K562 (cell line): ENCODE measurements around the gene NUDT12. TPM values are rescaled to one million over a fixed set of nuclear protein-coding genes. Genes with fewer than 3 reads are reported as not detected.

ENCODE experiments used
- ATAC-seq: fragments of 200-7000 bp; cut with Tn5 transposase; 3 replicates; pipeline ENCODE4 v1.9.1; 2020; ENCODE audit warnings: moderate library complexity
- BruUV-seq: library from RNA; stranded (reverse); fragments of 400-500 nt; replicated peaks from 2 replicates; lab custom pipeline; 2021; lab: Mats Ljungman, UMichigan
- CTCF ChIA-PET: fragments of 300-600 bp; formaldehyde crosslinking; extraction: SDS; loops from one replicate; lab custom pipeline; 2021; ENCODE audit warnings: low intra/inter-chr PET ratio; lab: Yijun Ruan, JAX
- POLR2A ChIA-PET: fragments of 300-600, 350-650 bp; sonication (Branson Sonifier 250); formaldehyde crosslinking; extraction: SDS; loops from one replicate; lab custom pipeline; 2021; ENCODE audit warnings: antibody characterized with exemption, inconsistent platforms; lab: Yijun Ruan, JAX
- DNase-seq, 4 experiments: peaks; one replicate each; pipeline versions ENCODE4 v3.0.0 to v3.0.0-alpha.2; 2011 to 2018; ENCODE audit warnings: low spot score in 3 of 4, mixed read lengths in 3 of 4; ENCODE audit errors: extremely low read depth in 1 of 4
- FAIRE-seq: peaks from 2 replicates; lab custom pipeline; 2011; peaks lifted over from hg19 to GRCh38; lab: Jason Lieb, UNC
- H2AFZ ChIP-seq: 2 replicates; pipeline ENCODE4 v1.6.0; 2011; ENCODE audit warnings: low read depth, low read length, control low read depth, inconsistent platforms
- H3K27ac ChIP-seq: fragments of 200-600 bp; 3 replicates; pipeline ENCODE4 v1.8.0; 2011; ENCODE audit warnings: low read depth, mild to moderate bottlenecking, control low read depth, inconsistent platforms, low read length, moderate library complexity, mixed read lengths; ENCODE audit errors: extremely low read depth
- H3K27me3 ChIP-seq, 2 experiments: fragments of 300-600 bp in 1 of 2; 2 replicates in 1 of 2; 3 replicates in 1 of 2; pipeline versions ENCODE4 v1.6.0 to v1.8.0; 2011; ENCODE audit warnings: inconsistent platforms in 2 of 2, low read length in 2 of 2, mild to moderate bottlenecking in 1 of 2, mixed read lengths in 1 of 2, moderate library complexity in 1 of 2; ENCODE audit not compliant: control insufficient read depth in 2 of 2, insufficient read depth in 2 of 2
- H3K36me3 ChIP-seq: fragments of 300-600 bp; 3 replicates; pipeline ENCODE4 v1.8.0; 2011; ENCODE audit warnings: mild to moderate bottlenecking, low read length, inconsistent platforms; ENCODE audit not compliant: control insufficient read depth, insufficient read depth
- H3K4me1 ChIP-seq, 2 experiments: fragments of 200-600 bp in 1 of 2; replicated peaks in 1 of 2; 2 replicates in 1 of 2; 3 replicates in 1 of 2; pipeline versions ENCODE4 v1.5.1 to v1.8.0; 2011; ENCODE audit warnings: inconsistent platforms in 2 of 2, low read length in 2 of 2, mild to moderate bottlenecking in 1 of 2, mixed read lengths in 1 of 2, moderate library complexity in 1 of 2; ENCODE audit not compliant: control insufficient read depth in 2 of 2, insufficient read depth in 2 of 2
- H3K4me2 ChIP-seq: 2 replicates; pipeline ENCODE4 v1.6.1; 2011; ENCODE audit warnings: low read length, control low read depth, inconsistent platforms, mixed read lengths; ENCODE audit not compliant: insufficient read depth
- H3K4me3 ChIP-seq: fragments of 200-600 bp; sonication (generic), shearing (Covaris generic); 2 replicates; pipeline ENCODE4 v1.5.1; 2016; ENCODE audit warnings: control low read depth, inconsistent platforms
- H3K79me2 ChIP-seq: fragments of 200-600 bp; 3 replicates; pipeline ENCODE4 v1.8.0; 2011; ENCODE audit warnings: low read length, inconsistent platforms; ENCODE audit not compliant: control insufficient read depth, insufficient read depth
- H3K9ac ChIP-seq, 2 experiments: 2 replicates each; pipeline versions ENCODE4 v1.6.0 to v1.6.1; 2011; ENCODE audit warnings: low read depth in 2 of 2, low read length in 2 of 2, control low read depth in 1 of 2, inconsistent platforms in 1 of 2, mild to moderate bottlenecking in 1 of 2, mixed read lengths in 1 of 2; ENCODE audit not compliant: insufficient read depth in 1 of 2
- H3K9me1 ChIP-seq: one replicate; pipeline ENCODE4 v1.6.0; 2011; ENCODE audit warnings: inconsistent platforms, mild to moderate bottlenecking, low read length, moderate library complexity; ENCODE audit not compliant: control insufficient read depth, insufficient read depth
- H3K9me3 ChIP-seq: replicated peaks from 2 replicates; pipeline ENCODE4 v1.5.1; 2011; ENCODE audit warnings: low read depth, low read length, inconsistent platforms; ENCODE audit not compliant: control insufficient read depth, insufficient read depth
- H4K20me1 ChIP-seq: replicated peaks from 2 replicates; pipeline ENCODE4 v1.6.1; 2011; ENCODE audit warnings: low read length, inconsistent platforms, mixed read lengths; ENCODE audit not compliant: control insufficient read depth, insufficient read depth
- CREB1 ChIP-seq, 2 experiments: sonication (generic) in 1 of 2; formaldehyde crosslinking in 1 of 2; IDR thresholded peaks; 2 replicates each; pipeline versions ENCODE4 v1.6.1 to v1.8.0; 2012 to 2022; ENCODE audit warnings: inconsistent platforms in 1 of 2, mild to moderate bottlenecking in 1 of 2, missing genetic modification reagents in 1 of 2, moderate library complexity in 1 of 2
- DACH1 ChIP-seq: fragments of 450-650 bp; IDR thresholded peaks from 2 replicates; pipeline ENCODE4 v1.6.1; 2018; ENCODE audit not compliant: partially characterized antibody
- E2F8 ChIP-seq: fragments of 450-650 bp; IDR thresholded peaks from 2 replicates; pipeline ENCODE4 v1.7.1; 2018; ENCODE audit warnings: mild to moderate bottlenecking, low read depth; ENCODE audit not compliant: partially characterized antibody
- SAP30 ChIP-seq: fragments of 200-600 bp; sonication (generic); IDR thresholded peaks from 2 replicates; pipeline ENCODE4 v1.6.1; 2012; ENCODE audit warnings: borderline replicate concordance, low read depth, mild to moderate bottlenecking, moderate library complexity, low read length, control low read depth, inconsistent platforms; ENCODE audit not compliant: insufficient read depth, poor library complexity, severe bottlenecking
- SPI1 ChIP-seq: IDR thresholded peaks from 2 replicates; pipeline ENCODE4 v1.6.1; 2011; ENCODE audit warnings: low read depth, low read length, control low read depth, borderline replicate concordance
- STAT6 ChIP-seq: sonication (generic); formaldehyde crosslinking; IDR thresholded peaks from 2 replicates; pipeline ENCODE4 v1.8.1; 2023; ENCODE audit warnings: mild to moderate bottlenecking, missing genetic modification reagents
- ZNF134 ChIP-seq: fragments of 250-450 bp; sonication (Bioruptor Pico); conservative IDR thresholded peaks from 2 replicates; pipeline ENCODE4 v1.4.0; 2020
- WGBS: fragments of 100-300 bp; shearing (Covaris generic); methylation state at CpG from one replicate; pipeline ENCODE4 v1.1.6; 2016; ENCODE audit warnings: low coverage, mixed read lengths; ENCODE audit not compliant: insufficient coverage; ENCODE audit errors: missing lambda C conversion rate; 5-methylcytosine and 5-hydroxymethylcytosine counted together
- in situ Hi-C: fragments of 300-500 bp; cut with MboI; formaldehyde crosslinking; loops from 4 replicates; pipeline ENCODE4 v1.15.0; 2018; ENCODE audit warnings: inconsistent platforms, mixed read lengths
- intact Hi-C: fragments of 100-400 bp; cut with micrococcal nuclease; formaldehyde crosslinking; loops from 2 replicates; pipeline ENCODE4 v1.14.2; 2022
- polyA plus RNA-seq, 8 experiments: library from polyadenylated mRNA; depleted of rRNA in 4 of 8; stranded (reverse) in 5 of 8; unstranded in 3 of 8; fragments of >200 nt; fragmentation: Nextera tagmentation in 2 of 8; fragmentation: Illumina TruSeq in 1 of 8; extraction: Ambion mirVana in 2 of 8; extraction: Trizol in 1 of 8; gene quantifications; 2 replicates each; pipeline versions ENCODE4 v1.2.1 to v1.2.3, GENCODE V29; 2011 to 2014; ENCODE audit warnings: inconsistent platforms in 1 of 8, missing spikeins in 1 of 8
- total RNA-seq, 7 experiments: library from RNA; depleted of rRNA in 6 of 7; stranded (reverse); fragments of >200 nt in 6 of 7; fragmentation: Illumina TruSeq in 2 of 7; extraction: Trizol in 2 of 7; gene quantifications; 2 replicates each; pipeline versions ENCODE4 v1.2.1 to v1.2.3, GENCODE V29; 2011 to 2021; ENCODE audit warnings: low replicate concordance in 1 of 7
- TF ChIP-seq, protein P1 (sequence below), 2 experiments: IDR thresholded peaks; 2 replicates each; pipeline ENCODE4 v1.6.1; 2011; ENCODE audit warnings: borderline replicate concordance in 1 of 2, control low read depth in 1 of 2, low read depth in 1 of 2, low read length in 1 of 2, mild to moderate bottlenecking in 1 of 2, mixed read lengths in 1 of 2, moderate library complexity in 1 of 2; ENCODE audit not compliant: insufficient read depth in 1 of 2, insufficient read length in 1 of 2, poor library complexity in 1 of 2, severe bottlenecking in 1 of 2; ENCODE audit errors: extremely low read depth in 1 of 2
- TF ChIP-seq, protein P2 (sequence below): fragments of 450-650 bp; IDR thresholded peaks from 2 replicates; pipeline ENCODE4 v1.6.1; 2016; ENCODE audit warnings: borderline replicate concordance
- TF ChIP-seq, protein P3 (sequence below): fragments of 450-650 bp; formaldehyde crosslinking; IDR thresholded peaks from 2 replicates; pipeline ENCODE4 v1.4.0; 2022; ENCODE audit warnings: missing genetic modification characterization

The NUDT12 gene
- total and polyA plus RNA-seq, 9 of the 15 experiments (the other 6 are each of a cell fraction or from before 2014, with no cell fraction given): 10.9 to 27.2 (median 18.5) TPM

DNA sequence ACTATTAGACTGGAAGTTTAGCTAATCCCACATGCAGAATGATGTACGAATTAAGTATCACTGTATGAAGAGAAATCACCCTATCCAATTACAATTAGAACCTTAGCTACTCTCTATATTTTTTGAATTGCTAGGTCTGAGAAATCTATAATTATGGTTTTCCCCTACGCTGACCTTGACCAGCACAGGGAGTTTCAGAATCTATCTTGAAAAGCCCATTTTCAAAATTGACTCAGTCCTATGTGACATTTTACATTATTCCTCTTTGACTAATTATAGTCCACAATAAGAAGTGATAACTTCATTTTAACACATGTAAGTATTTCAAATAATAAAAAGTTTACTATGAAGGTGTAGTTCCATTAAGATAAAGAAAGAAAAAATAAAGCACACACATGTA lies 21.5 kb downstream of the NUDT12 start:
- Histone ChIP-seq H3K27ac (no peak overlapping the region), H2AFZ (no peak overlapping the region), H3K36me3 (no peaks in the 10 kb centered on the region), H4K20me1 (no peaks in the 10 kb centered on the region), H3K4me1 (no peaks in the 10 kb centered on the region), H3K4me2 (no peak overlapping the region), H3K9ac (no peak overlapping the region), H3K4me3 (no peak overlapping the region), H3K9me1 (no peaks in the 10 kb centered on the region), H3K27me3 (no peaks in the 10 kb centered on the region), H3K9me3 (no peaks in the 10 kb centered on the region), H3K79me2 (no peaks in the 10 kb centered on the region)
- ATAC-seq (no peak), DNase-seq (no peak), FAIRE-seq (no peak)
- CTCF ChIA-PET: no interaction called here
- BruUV-seq: no TSS peak
- intact Hi-C loops (no loop called here), in situ Hi-C loops (no loop called here)
- POLR2A ChIA-PET: no interaction called here
- 0% methylated on average over 2 of the region's 2 CpGs for whole genome bisulfite sequencing
- no peak for TF ChIP-seq E2F8
- TF ChIP-seq SAP30: no peak
- no peak for TF ChIP-seq CREB1 (IDR thresholded peaks at IDR 0.05)
- TF ChIP-seq CREB1 (CRISPR knock-in tag; IDR thresholded peaks at IDR 0.05): no peak
- TF ChIP-seq, protein P1, sequence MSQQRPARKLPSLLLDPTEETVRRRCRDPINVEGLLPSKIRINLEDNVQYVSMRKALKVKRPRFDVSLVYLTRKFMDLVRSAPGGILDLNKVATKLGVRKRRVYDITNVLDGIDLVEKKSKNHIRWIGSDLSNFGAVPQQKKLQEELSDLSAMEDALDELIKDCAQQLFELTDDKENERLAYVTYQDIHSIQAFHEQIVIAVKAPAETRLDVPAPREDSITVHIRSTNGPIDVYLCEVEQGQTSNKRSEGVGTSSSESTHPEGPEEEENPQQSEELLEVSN (IDR thresholded peaks at IDR 0.05; ENCODE audit: borderline replicate concordance in 1 of 2, extremely low read depth in 1 of 2, insufficient read depth in 1 of 2, insufficient read length in 1 of 2, low read depth in 1 of 2, low read length in 1 of 2, poor library complexity in 1 of 2, severe bottlenecking in 1 of 2): no peak
- no peak for TF ChIP-seq STAT6 (CRISPR knock-in tag)
- TF ChIP-seq ZNF134: no peak
- TF ChIP-seq, protein P2, sequence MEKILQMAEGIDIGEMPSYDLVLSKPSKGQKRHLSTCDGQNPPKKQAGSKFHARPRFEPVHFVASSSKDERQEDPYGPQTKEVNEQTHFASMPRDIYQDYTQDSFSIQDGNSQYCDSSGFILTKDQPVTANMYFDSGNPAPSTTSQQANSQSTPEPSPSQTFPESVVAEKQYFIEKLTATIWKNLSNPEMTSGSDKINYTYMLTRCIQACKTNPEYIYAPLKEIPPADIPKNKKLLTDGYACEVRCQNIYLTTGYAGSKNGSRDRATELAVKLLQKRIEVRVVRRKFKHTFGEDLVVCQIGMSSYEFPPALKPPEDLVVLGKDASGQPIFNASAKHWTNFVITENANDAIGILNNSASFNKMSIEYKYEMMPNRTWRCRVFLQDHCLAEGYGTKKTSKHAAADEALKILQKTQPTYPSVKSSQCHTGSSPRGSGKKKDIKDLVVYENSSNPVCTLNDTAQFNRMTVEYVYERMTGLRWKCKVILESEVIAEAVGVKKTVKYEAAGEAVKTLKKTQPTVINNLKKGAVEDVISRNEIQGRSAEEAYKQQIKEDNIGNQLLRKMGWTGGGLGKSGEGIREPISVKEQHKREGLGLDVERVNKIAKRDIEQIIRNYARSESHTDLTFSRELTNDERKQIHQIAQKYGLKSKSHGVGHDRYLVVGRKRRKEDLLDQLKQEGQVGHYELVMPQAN: no peak
- no peak for TF ChIP-seq SPI1
- TF ChIP-seq, protein P3, sequence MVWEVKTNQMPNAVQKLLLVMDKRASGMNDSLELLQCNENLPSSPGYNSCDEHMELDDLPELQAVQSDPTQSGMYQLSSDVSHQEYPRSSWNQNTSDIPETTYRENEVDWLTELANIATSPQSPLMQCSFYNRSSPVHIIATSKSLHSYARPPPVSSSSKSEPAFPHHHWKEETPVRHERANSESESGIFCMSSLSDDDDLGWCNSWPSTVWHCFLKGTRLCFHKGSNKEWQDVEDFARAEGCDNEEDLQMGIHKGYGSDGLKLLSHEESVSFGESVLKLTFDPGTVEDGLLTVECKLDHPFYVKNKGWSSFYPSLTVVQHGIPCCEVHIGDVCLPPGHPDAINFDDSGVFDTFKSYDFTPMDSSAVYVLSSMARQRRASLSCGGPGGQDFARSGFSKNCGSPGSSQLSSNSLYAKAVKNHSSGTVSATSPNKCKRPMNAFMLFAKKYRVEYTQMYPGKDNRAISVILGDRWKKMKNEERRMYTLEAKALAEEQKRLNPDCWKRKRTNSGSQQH (CRISPR knock-in tag): no peak
- TF ChIP-seq DACH1: no peak
